HCT116 (cell line): ENCODE results near the gene GNPDA1. TPM values are rescaled to one million over a fixed set of nuclear protein-coding genes. Genes with fewer than 3 reads are reported as not detected.

ENCODE experiments used
- ATAC-seq: fragments of 200-7000 bp; cut with Tn5 transposase; 2 replicates; pipeline ENCODE4 v1.9.1; 2020; ENCODE audit warnings: mild to moderate bottlenecking, moderate library complexity
- BruUV-seq: library from RNA; stranded (reverse); fragments of 400-500 nt; replicated peaks from 2 replicates; lab custom pipeline; 2021; lab: Mats Ljungman, UMichigan
- CTCF ChIA-PET: fragments of 300-600 bp; sonication (Branson Sonifier 250); formaldehyde crosslinking; loops from one replicate; lab custom pipeline; 2021; ENCODE audit warnings: antibody characterized with exemption; lab: Charles Lee
- POLR2A ChIA-PET: fragments of 300-600, 350-600 bp; sonication (Branson Sonifier 250); formaldehyde crosslinking; loops from one replicate; lab custom pipeline; 2021; ENCODE audit warnings: antibody characterized with exemption; lab: Charles Lee
- RAD21 ChIA-PET, 2 experiments: fragments of 300-600 bp; sonication (Branson Sonifier 250); formaldehyde crosslinking; loops; one replicate each; lab custom pipeline; 2023; ENCODE audit warnings: low total read pairs in 2 of 2; ENCODE audit not compliant: uncharacterized antibody in 2 of 2, unreplicated experiment in 2 of 2, low non-redundant PET in 1 of 2; lab: Charles Lee
- DNase-seq: peaks from one replicate; pipeline ENCODE4 v3.0.0-alpha.2; 2010; ENCODE audit warnings: low read depth, low spot score
- H2AFZ ChIP-seq: fragments of 200-600 bp; shearing (Covaris generic), sonication (generic); 2 replicates; pipeline ENCODE4 v1.6.1; 2017; ENCODE audit warnings: low read depth, mixed run types, mixed read lengths, antibody characterized with exemption, low read length; ENCODE audit not compliant: poor library complexity, severe bottlenecking
- H3K27ac ChIP-seq: 2 replicates; pipeline ENCODE4 v1.5.1; 2012; ENCODE audit warnings: low read depth, low read length
- H3K27me3 ChIP-seq: fragments of 200-600 bp; sonication (generic); 2 replicates; pipeline ENCODE4 v1.6.1; 2016; ENCODE audit warnings: mixed run types, low read length, mixed read lengths; ENCODE audit not compliant: insufficient read depth
- H3K36me3 ChIP-seq, 2 experiments: fragments of 200-500 bp in 1 of 2; fragments of 200-600 bp in 1 of 2; sonication (Bioruptor generic) in 1 of 2; sonication (generic) in 1 of 2; 2 replicates each; pipeline versions ENCODE4 v1.5.1 to v1.6.1; 2014 to 2016; ENCODE audit warnings: low read length in 2 of 2, inconsistent platforms in 1 of 2, mixed read lengths in 1 of 2, mixed run types in 1 of 2; ENCODE audit not compliant: insufficient read depth in 2 of 2, control insufficient read depth in 1 of 2
- H3K4me1 ChIP-seq, 2 experiments: fragments of 200-600 bp in 1 of 2; sonication (generic) in 1 of 2; 2 replicates each; pipeline versions ENCODE4 v1.5.1 to v1.6.1; 2012 to 2017; ENCODE audit warnings: low read length in 2 of 2, inconsistent platforms in 1 of 2, mild to moderate bottlenecking in 1 of 2, mixed read lengths in 1 of 2, mixed run types in 1 of 2, moderate library complexity in 1 of 2; ENCODE audit not compliant: insufficient read depth in 2 of 2, control insufficient read depth in 1 of 2
- H3K4me2 ChIP-seq: fragments of 200-600 bp; sonication (generic); 2 replicates; pipeline ENCODE4 v1.6.1; 2017; ENCODE audit warnings: mixed run types, low read length, mixed read lengths
- H3K4me3 ChIP-seq, 2 experiments: fragments of 200-600 bp in 1 of 2; sonication (generic) in 1 of 2; replicated peaks in 1 of 2; 2 replicates each; pipeline ENCODE4 v1.5.1; 2011 to 2016; ENCODE audit warnings: low read length in 2 of 2, control low read depth in 1 of 2, low read depth in 1 of 2, mild to moderate bottlenecking in 1 of 2, mixed read lengths in 1 of 2, mixed run types in 1 of 2
- H3K79me2 ChIP-seq: fragments of 200-600 bp; sonication (generic); 2 replicates; pipeline ENCODE4 v1.6.1; 2017; ENCODE audit warnings: mild to moderate bottlenecking, mixed run types, low read length, moderate library complexity, mixed read lengths; ENCODE audit not compliant: insufficient read depth
- H3K9ac ChIP-seq: fragments of 200-600 bp; sonication (generic); 2 replicates; pipeline ENCODE4 v1.6.1; 2016; ENCODE audit warnings: low read length, mixed read lengths
- H3K9me2 ChIP-seq: fragments of 200-600 bp; sonication (generic), shearing (Covaris generic); 2 replicates; pipeline ENCODE4 v1.6.1; 2017; ENCODE audit warnings: mixed run types, mild to moderate bottlenecking, moderate library complexity; ENCODE audit not compliant: insufficient read depth
- H3K9me3 ChIP-seq, 2 experiments: fragments of 200-500 bp in 1 of 2; fragments of 200-600 bp in 1 of 2; sonication (Bioruptor generic) in 1 of 2; sonication (generic) in 1 of 2; 2 replicates each; pipeline ENCODE4 v1.6.1; 2014 to 2017; ENCODE audit warnings: low read length in 2 of 2, mixed read lengths in 2 of 2, inconsistent platforms in 1 of 2, low read depth in 1 of 2, mild to moderate bottlenecking in 1 of 2, mixed run types in 1 of 2, moderate library complexity in 1 of 2; ENCODE audit not compliant: control insufficient read depth in 1 of 2, insufficient read depth in 1 of 2
- H4K20me1 ChIP-seq: fragments of 200-600 bp; sonication (generic), shearing (Covaris generic); 2 replicates; pipeline ENCODE4 v1.6.1; 2017; ENCODE audit warnings: mixed run types, mild to moderate bottlenecking, moderate library complexity; ENCODE audit not compliant: insufficient read depth
- CEBPB ChIP-seq: IDR thresholded peaks from 2 replicates; pipeline ENCODE4 v1.6.1; 2012; ENCODE audit warnings: low read depth
- EGR1 ChIP-seq: IDR thresholded peaks from 2 replicates; pipeline ENCODE4 v1.6.1; 2012; ENCODE audit warnings: low read depth
- EZH2phosphoT487 ChIP-seq: fragments of 200-600 bp; IDR thresholded peaks from 2 replicates; pipeline ENCODE4 v1.6.1; 2018; ENCODE audit warnings: antibody characterized with exemption, borderline replicate concordance
- JUND ChIP-seq: IDR thresholded peaks from 2 replicates; pipeline ENCODE4 v1.6.1; 2012
- POLR2A ChIP-seq: IDR thresholded peaks from 2 replicates; pipeline ENCODE4 v1.7.0; 2011; ENCODE audit warnings: borderline replicate concordance; ENCODE audit not compliant: insufficient read depth, insufficient read length; ENCODE audit errors: extremely low read depth
- POLR2AphosphoS5 ChIP-seq: IDR thresholded peaks from 2 replicates; pipeline ENCODE4 v1.6.1; 2011; ENCODE audit warnings: mild to moderate bottlenecking, low read depth, low read length, moderate library complexity
- RAD21 ChIP-seq: IDR thresholded peaks from 2 replicates; pipeline ENCODE4 v1.6.1; 2012; ENCODE audit warnings: low read depth, mild to moderate bottlenecking
- REST ChIP-seq: IDR thresholded peaks from 2 replicates; pipeline ENCODE4 v1.6.1; 2012; ENCODE audit warnings: low read depth
- SIN3A ChIP-seq: IDR thresholded peaks from 2 replicates; pipeline ENCODE4 v1.6.1; 2012; ENCODE audit warnings: low read depth
- SRF ChIP-seq: IDR thresholded peaks from 2 replicates; pipeline ENCODE4 v1.6.1; 2012; ENCODE audit warnings: low read depth
- YY1 ChIP-seq: IDR thresholded peaks from 2 replicates; pipeline ENCODE4 v1.6.1; 2011; ENCODE audit warnings: low read length, low read depth, moderate library complexity, mild to moderate bottlenecking; ENCODE audit not compliant: insufficient replicate concordance; ENCODE audit errors: extremely low read depth
- ZBTB33 ChIP-seq: IDR thresholded peaks from 2 replicates; pipeline ENCODE4 v1.6.1; 2011; ENCODE audit warnings: mild to moderate bottlenecking, low read length, moderate library complexity; ENCODE audit not compliant: insufficient replicate concordance; ENCODE audit errors: extremely low read depth
- ZFX ChIP-seq: fragments of 450-650 bp; IDR thresholded peaks from 2 replicates; pipeline ENCODE4 v1.6.1; 2017
- ZNF274 ChIP-seq: fragments of 200-500 bp; sonication (Bioruptor generic); IDR thresholded peaks from 2 replicates; pipeline ENCODE4 v1.6.1; 2014; ENCODE audit warnings: mild to moderate bottlenecking, low read depth, low read length, inconsistent platforms
- intact Hi-C: fragments of 100-400 bp; cut with micrococcal nuclease; formaldehyde crosslinking; loops from 2 replicates; pipeline ENCODE4 v1.10.0; 2022
- total RNA-seq: library from RNA; stranded (reverse); gene quantifications from one replicate; pipeline ENCODE4 v1.2.1, GENCODE V29; 2021; ENCODE audit not compliant: unreplicated experiment

GNPDA1 gene
- total RNA-seq, 1 experiment from 2014 or later: 45.6 TPM

GRCh38 chr5:141995656-141996055, 17.2 kb downstream of the GNPDA1 start:
- peaks cover 4 to 7% of the 10 kb centered on the region in 2 experiments; a peak in 2 of 4 replicates for H3K36me3 ChIP-seq
- ChIA-PET CTCF (interaction anchor here (0.9 to 2.0 kb wide), 3 partner anchors 27 to 148 kb away, joined by 4 to 7 read pairs (median 5); partner anchors contain the start of gene RNF14), RAD21 (no interaction called here), POLR2A (no interaction called here)
- H2AFZ ChIP-seq: no peak overlapping the region
- H3K4me2 ChIP-seq: no peak overlapping the region
- H4K20me1 ChIP-seq: no peaks in the 10 kb centered on the region
- no peak overlapping the region for H3K4me3 ChIP-seq
- H3K27me3 ChIP-seq: no peaks in the 10 kb centered on the region
- intact Hi-C loops: no loop called here
- no peaks in the 10 kb centered on the region for H3K79me2 ChIP-seq
- ATAC-seq: no peak
- BruUV-seq: no TSS peak
- TF ChIP-seq JUND: no peak
- TF ChIP-seq YY1: no peak
- TF ChIP-seq SIN3A: no peak
- TF ChIP-seq ZBTB33: no peak
- no peak for TF ChIP-seq EGR1
- H3K27ac ChIP-seq: no peak overlapping the region
- no peaks in the 10 kb centered on the region for H3K9me3 ChIP-seq
- DNase-seq: no peak
- H3K4me1 ChIP-seq: no peaks in the 10 kb centered on the region
- no peaks in the 10 kb centered on the region for H3K9me2 ChIP-seq
- no peak overlapping the region for H3K9ac ChIP-seq

- no peaks in the 10 kb centered on the region for H3K79me2 ChIP-seq
- no TSS peak for BruUV-seq
- no peak overlapping the region for H3K4me2 ChIP-seq
- no peaks in the 10 kb centered on the region for H3K9me2 ChIP-seq
- no peak overlapping the region for H3K9ac ChIP-seq
- no peak overlapping the region for H2AFZ ChIP-seq
- TF ChIP-seq SRF: no peak
- no peak for TF ChIP-seq ZFX
- no peak for TF ChIP-seq POLR2A
- TF ChIP-seq ZNF274: no peak
- TF ChIP-seq REST: no peak
- TF ChIP-seq EZH2phosphoT487: no peak
- no peak for TF ChIP-seq RAD21
- TF ChIP-seq CEBPB: no peak
- no peak for TF ChIP-seq POLR2AphosphoS5
- no peaks in the 10 kb centered on the region for H3K9me3 ChIP-seq
- intact Hi-C loops: no loop called here
- no peaks in the 10 kb centered on the region for H4K20me1 ChIP-seq
- POLR2A ChIA-PET: no interaction called here
- ATAC-seq (no peak), DNase-seq (no peak)
- H3K36me3 ChIP-seq: peaks cover 4 to 9% of the 10 kb centered on the region in 2 experiments; a peak in 2 of 4 replicates
- no peaks in the 10 kb centered on the region for H3K27me3 ChIP-seq
- H3K27ac ChIP-seq: no peak overlapping the region
- CTCF ChIA-PET: interaction anchor here (2.0 kb wide), 1 partner anchor 149 kb away, joined by 7 read pairs; no protein-coding TSS in a partner anchor
- RAD21 ChIA-PET: no interaction called here
- no peaks in the 10 kb centered on the region for H3K4me1 ChIP-seq
- H3K4me3 ChIP-seq: no peak overlapping the region
These were observed 18.2 kb downstream of the GNPDA1 start for GRCh38 chr5:141994511-141995136.
